Measurements from ENCODE around the gene PANX1.
"Not testable (repeated sequence)": the region's sequence is repeated elsewhere in the genome, so short reads cannot be mapped to it uniquely, and the experiment has no call there.

Gene PANX1

GRCh38 chr11:94149431-94150017 is 20.9 kb downstream of the PANX1 start:
- in situ Hi-C loops (cut with MboI; ENCODE audit: low sequenced_read_pairs), result no loop called here

- in situ Hi-C loops (cut with MboI; ENCODE audit: low sequenced_read_pairs), result no loop called here
Measured at GRCh38 chr11:94150056-94150455, 21.4 kb downstream of the PANX1 start.

GRCh38 chr11:94150704-94151685 is 22.4 kb downstream of the PANX1 start:
- in situ Hi-C loops (cut with MboI; ENCODE audit: low sequenced_read_pairs), result no loop called here

- in situ Hi-C loops (cut with MboI; ENCODE audit: low sequenced_read_pairs), result no loop called here
Measured at GRCh38 chr11:94151903-94152677, 23.4 kb downstream of the PANX1 start.

- in situ Hi-C loops (cut with MboI; ENCODE audit: low sequenced_read_pairs), result no loop called here
Measured at GRCh38 chr11:94152678-94153065, 24.0 kb downstream of the PANX1 start.

- in situ Hi-C loops (cut with MboI; ENCODE audit: low sequenced_read_pairs), result no loop called here
Measured at GRCh38 chr11:94153320-94153719, 24.7 kb downstream of the PANX1 start.

- in situ Hi-C loops (cut with MboI; ENCODE audit: low sequenced_read_pairs), result no loop called here
Measured at GRCh38 chr11:94154095-94154856, 25.6 kb downstream of the PANX1 start.

GRCh38 chr11:94157339-94157738 is 28.7 kb downstream of the PANX1 start:
- in situ Hi-C loops (cut with MboI; ENCODE audit: low sequenced_read_pairs), result not testable (repeated sequence)

- in situ Hi-C loops (cut with MboI; ENCODE audit: low sequenced_read_pairs), result no loop called here
Measured at GRCh38 chr11:94168882-94169281, 40.2 kb downstream of the PANX1 start.

- in situ Hi-C loops (cut with MboI; ENCODE audit: low sequenced_read_pairs), result no loop called here
Measured at GRCh38 chr11:94169516-94169915, 40.9 kb downstream of the PANX1 start.

GRCh38 chr11:94169930-94170545 is 41.4 kb downstream of the PANX1 start:
- in situ Hi-C loops (cut with MboI; ENCODE audit: low sequenced_read_pairs), result no loop called here

GRCh38 chr11:94170953-94171352 is 42.3 kb downstream of the PANX1 start:
- in situ Hi-C loops (cut with MboI; ENCODE audit: low sequenced_read_pairs), result no loop called here

GRCh38 chr11:94171693-94172440 is 43.2 kb downstream of the PANX1 start:
- in situ Hi-C loops (cut with MboI; ENCODE audit: low sequenced_read_pairs), result no loop called here

- in situ Hi-C loops (cut with MboI; ENCODE audit: low sequenced_read_pairs), result no loop called here
Measured at GRCh38 chr11:94175535-94175934, 46.9 kb downstream of the PANX1 start.

GRCh38 chr11:94178331-94178730 is 49.7 kb downstream of the PANX1 start:
- in situ Hi-C loops (cut with MboI; ENCODE audit: low sequenced_read_pairs), result no loop called here

GRCh38 chr11:94179696-94180095 is 51.1 kb downstream of the PANX1 start:
- in situ Hi-C loops (cut with MboI; ENCODE audit: low sequenced_read_pairs), result no loop called here

GRCh38 chr11:94181526-94181925 is 52.9 kb downstream of the PANX1 start:
- in situ Hi-C loops (cut with MboI; ENCODE audit: low sequenced_read_pairs), result no loop called here

GRCh38 chr11:94181943-94182342 is 53.3 kb downstream of the PANX1 start:
- in situ Hi-C loops (cut with MboI; ENCODE audit: low sequenced_read_pairs), result no loop called here

GRCh38 chr11:94183251-94183885 is 54.7 kb downstream of the PANX1 start:
- in situ Hi-C loops (cut with MboI; ENCODE audit: low sequenced_read_pairs), result no loop called here
